Measurements from ENCODE around the gene CYP1B1.
"Not testable (repeated sequence)": the region's sequence is repeated elsewhere in the genome, so short reads cannot be mapped to it uniquely, and the experiment has no call there.

Gene CYP1B1

GRCh38 chr2:38032946-38033345 is 43.0 kb downstream of the CYP1B1 start:
- DNase-seq: no peak

GRCh38 chr2:38030635-38031355 is 45.2 kb downstream of the CYP1B1 start:
- no peak for DNase-seq

- no peak for DNase-seq
Observed at GRCh38 chr2:38029512-38029911, 46.4 kb downstream of the CYP1B1 start.

- DNase-seq: no peak
Observed at GRCh38 chr2:38028829-38029228, 47.1 kb downstream of the CYP1B1 start.

GRCh38 chr2:38026846-38027245 is 49.1 kb downstream of the CYP1B1 start:
- no peak for DNase-seq

- DNase-seq: no peak
Observed at GRCh38 chr2:38021589-38021988, 54.4 kb downstream of the CYP1B1 start.

GRCh38 chr2:38020359-38021069 is 55.4 kb downstream of the CYP1B1 start:
- DNase-seq: not testable (repeated sequence)

GRCh38 chr2:38017836-38018235 is 58.1 kb downstream of the CYP1B1 start:
- no peak for DNase-seq

All from CD4-positive, alpha-beta T cell treated with Interleukin-15 for 1 hour (primary cell).